DMS79 (cell line): ENCODE data around the gene DSCAML1.

Experiments
- DNase-seq: peaks from one replicate; lab custom pipeline; 2025; lab: John Stamatoyannopoulos, UW

The DSCAML1 gene

DNA sequence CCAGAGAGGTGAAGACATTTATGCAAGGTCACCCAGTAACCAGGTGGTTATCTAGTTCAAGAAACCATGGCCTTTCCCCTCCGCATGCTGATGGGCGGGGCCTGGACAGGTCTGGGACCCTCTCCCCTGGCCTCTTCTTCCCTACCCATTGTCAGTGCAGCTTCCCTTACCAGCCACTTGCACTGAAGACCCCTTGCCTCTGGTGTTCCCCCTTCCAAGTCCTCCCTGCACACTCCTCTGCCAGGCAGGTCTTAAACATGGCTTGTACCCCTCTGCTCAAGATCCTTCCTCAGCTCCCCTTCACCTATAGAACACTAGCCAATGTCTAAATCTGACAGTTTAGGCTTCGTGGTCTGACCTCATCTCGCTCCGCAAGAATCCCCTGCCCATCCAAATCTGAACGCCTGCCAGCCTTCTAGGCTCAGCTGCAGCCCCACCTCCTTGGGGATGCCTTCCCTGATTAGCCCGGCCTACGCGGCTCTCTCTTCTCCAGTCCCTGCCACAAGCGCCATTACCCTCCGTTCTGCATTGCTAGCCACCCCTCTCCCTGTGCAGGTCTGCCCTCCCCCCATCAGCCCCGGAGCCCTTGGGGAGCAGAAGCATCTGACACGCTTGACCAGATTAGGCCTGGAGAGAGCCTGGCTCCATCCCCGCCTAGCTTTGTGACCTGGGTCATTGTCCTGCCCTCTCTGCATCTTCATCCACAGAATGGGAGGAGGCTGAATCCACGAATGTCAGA is 213.8 kb downstream of the DSCAML1 start:
- DNase-seq: peak; percentile 76

DNA sequence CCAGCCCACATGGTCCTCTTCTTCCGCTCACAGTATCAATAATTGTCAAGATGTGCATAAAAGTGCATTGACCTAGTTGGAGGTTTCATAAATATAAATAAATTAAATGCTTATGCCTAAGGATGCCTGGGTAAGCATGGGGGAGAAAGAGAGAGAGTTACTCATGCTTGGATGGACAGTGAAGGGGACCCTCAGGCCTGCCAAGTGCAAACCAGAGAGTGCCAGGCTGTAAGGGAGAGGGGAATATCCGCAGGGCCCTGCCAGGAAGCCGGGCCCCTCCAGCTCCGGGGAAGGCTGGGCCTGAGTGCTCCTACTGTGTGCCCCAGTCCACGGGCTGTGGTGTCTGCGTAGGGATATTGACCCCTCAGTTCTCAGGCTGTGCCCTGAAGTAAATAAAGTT is 214.6 kb downstream of the DSCAML1 start:
- peak; percentile 78 for DNase-seq

DNA sequence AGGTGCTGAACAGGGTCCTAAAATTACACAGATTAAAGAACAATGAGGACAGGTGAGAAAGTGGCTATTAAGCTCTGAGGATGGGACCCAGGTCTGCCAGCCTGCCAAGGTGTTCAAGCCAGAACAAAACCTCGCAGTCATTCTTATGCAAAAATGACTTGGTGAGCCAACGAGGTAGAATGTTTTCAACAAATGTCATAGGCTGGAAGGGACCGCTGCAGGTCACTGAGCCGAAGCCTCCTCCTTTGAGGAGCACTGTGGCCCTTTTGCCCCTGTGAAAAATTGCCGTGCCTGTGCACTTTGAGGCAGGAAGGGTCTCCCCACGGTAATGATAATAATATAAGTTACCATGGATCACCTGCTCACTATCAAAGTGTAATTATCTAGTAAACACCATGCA is 216.2 kb downstream of the DSCAML1 start:
- no peak for DNase-seq

DNA sequence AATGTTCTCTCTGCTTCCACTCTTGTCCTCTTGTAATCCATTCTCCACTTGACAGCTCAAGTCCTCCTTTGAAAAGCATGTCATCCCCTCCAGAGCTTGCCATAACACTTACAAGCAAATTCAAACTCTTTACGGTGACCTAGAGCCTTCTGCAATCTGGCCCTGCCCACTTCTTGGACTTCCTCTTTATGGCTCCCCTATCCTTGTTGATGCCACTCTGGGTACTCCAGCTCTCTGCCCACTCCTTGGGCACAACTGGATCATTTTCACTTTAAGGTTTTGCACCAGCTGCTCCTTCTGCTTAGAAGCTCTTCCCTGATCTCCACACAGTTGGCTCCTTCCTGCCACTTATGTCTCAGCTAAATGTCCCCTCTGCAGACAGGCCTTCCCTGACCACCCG is 217.9 kb downstream of the DSCAML1 start:
- peak; percentile 90 for DNase-seq

DNA sequence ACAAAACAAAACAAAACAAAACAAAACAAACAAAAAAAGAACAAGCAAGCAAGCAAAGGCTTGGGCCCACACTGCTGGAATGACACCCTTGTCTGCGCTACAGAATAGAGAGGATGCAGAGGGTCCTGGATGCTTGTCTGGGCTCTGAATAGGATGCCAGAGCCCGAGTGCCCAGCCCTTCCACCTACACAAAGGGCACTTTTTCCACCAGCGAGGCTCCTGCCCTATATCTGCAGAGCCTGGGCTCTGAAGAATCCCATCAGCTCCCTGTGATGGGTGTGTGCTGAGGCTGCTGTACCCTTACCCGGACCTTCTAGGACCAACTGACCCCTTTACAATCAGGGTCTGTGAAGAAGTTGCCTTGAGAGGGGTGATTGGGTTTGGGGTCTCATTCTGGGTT is 221.2 kb downstream of the DSCAML1 start:
- no peak for DNase-seq

DNA sequence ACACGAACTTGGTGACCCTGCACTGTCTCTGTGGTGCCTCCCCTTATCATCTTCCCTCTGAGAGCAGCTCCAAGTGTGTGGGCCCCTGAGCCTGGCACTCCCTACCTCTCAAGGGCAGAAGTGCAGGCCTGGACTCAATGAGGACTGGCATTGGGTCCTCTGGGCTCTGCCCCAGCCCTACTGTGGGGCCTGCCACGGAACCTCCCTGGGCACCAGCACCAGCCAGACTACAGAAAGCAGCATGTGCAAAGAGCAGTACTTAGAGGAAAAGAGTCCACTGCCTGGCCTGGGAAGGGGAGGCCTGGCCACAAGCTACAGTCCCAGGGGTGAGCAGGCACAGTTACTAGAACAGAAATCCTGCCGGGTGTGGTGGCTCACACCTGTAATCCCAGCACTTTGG is 222.5 kb downstream of the DSCAML1 start:
- no peak for DNase-seq

DNA sequence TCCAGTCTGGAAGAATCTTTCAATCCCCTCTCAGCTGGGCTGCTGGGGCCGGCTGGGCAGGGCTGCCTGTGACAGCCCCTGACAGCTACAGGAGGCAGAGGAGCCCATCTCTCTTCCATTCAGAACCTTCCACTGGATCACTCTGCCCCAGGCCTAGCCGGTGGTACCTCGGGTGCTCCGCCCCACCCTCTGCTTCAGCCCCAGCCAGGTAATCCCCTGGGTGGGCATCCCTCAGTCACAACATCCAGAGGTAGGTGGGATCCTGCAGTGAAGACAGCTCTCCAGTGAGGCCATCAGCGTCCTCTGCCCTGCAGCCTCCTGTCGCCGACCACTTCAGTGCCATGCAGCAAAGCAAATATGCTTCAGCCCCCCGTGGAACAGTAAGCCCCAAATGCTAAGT is 223.7 kb downstream of the DSCAML1 start:
- no peak for DNase-seq

DNA sequence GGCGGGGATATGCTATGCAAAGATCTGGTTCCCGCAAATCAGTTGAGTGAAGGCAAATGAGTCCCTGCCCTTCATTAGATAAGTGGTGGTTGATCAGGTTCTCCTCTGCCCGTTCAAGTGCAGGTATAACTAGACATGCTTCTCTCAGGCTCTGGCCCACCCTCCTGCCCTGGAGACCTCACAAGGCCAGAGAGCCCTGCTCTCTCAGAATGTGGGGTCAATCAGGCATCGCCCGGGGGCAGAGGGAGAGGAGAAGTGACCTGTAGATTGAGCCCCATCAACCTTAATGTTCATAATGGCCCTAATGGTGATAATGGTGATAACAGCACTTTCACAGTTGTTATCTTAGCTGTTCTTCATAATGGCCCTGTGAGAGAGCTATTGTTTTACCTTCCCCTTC is 224.3 kb downstream of the DSCAML1 start:
- no peak for DNase-seq

DNA sequence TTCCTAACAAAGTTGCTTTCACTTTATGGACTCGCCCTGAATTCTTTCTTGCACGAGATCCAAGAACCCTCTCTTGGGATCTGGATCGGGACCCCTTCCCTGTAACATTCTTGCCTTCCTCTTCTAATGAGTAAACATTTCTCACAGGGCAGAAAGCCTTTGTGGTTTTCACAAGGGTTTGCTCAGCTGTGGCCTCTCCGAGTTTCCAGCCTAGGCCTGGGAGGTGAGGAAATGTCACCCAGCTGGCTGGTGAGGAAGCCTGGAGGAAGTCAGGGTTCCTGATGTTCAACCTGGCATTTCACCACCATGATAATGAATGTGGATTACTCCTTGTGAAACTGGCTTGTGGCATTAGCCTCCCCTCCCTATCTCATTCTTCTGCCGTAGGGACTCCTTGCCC is 224.9 kb downstream of the DSCAML1 start:
- DNase-seq: peak; percentile 74

DNA sequence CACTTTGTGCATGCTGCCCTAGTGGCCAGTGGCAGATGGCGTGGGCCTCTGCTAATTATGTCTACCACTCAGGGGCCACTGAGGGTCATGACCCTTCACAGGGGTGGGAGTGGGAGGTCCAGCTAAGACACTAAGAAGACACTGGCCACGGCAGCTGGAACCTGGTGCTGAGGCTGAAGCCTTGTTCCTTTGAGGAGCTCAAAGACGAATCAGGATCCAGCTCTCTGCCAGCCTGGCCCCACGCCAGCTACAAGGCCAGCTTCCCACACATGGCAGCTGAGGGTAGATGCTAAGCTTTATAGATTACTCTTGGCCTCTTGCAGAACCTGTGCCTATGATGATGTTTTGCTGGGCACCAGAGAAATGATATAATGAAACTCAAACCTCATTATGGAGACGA is 226.3 kb downstream of the DSCAML1 start:
- DNase-seq: peak; percentile 42

DNA sequence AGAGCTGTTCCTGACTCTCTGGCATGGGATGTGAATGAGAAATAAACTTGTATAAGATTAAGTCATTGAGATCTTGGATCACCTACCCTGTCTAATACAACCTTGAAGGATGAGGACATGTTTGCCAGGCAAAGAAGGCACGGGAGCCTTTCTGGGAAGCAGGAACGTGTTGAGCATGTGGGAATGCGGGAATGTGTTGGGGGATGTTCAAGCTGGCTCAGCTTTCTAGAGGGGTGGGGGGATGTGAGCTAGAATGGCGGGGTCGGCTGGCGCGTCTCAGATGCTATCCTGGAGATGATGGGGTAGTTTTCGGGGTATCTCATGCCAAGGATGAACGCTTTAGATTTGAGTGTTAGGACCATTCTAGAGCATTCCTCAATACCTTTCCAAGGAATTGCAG is 227.1 kb downstream of the DSCAML1 start:
- no peak for DNase-seq

DNA sequence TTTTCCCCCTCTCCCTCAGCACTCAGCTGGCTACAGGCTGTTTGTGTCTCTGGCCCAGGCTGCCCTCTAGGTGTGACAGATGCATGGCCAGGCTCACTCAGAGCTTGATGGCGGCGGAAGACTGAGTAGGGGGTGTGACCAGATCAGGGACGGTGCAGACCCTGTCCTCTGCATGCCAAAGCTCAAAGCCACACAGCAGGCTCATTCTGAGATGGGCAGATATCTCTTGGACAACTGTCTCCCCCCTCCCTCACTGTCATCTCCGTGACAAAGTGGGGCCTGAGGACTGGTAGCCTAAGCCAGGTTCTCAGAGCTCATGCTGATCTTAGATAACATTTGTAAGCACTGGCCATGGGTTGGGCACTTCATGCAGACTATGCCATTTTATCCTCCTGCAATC is 231.3 kb downstream of the DSCAML1 start:
- no peak for DNase-seq

DNA sequence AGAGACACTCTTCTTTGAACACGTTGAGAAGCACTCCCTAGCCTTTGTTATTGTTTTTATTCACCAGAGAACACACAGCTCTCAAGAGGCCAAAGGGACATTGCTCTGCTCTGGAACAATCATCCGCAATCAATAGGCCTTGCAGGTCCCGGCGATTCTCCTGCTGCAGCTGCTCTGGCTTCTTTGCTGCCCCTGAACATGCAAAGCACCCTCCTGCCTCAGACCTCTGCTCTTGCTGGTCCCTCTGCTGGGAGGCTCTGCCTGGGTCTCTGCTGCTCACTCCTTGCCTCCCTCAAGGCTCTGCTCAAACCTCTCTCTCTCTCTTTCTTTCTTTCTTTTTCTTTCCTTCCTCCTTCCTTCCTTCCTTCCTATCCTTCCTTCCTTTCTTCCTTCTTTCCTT is 232.7 kb downstream of the DSCAML1 start:
- DNase-seq: no peak

DNA sequence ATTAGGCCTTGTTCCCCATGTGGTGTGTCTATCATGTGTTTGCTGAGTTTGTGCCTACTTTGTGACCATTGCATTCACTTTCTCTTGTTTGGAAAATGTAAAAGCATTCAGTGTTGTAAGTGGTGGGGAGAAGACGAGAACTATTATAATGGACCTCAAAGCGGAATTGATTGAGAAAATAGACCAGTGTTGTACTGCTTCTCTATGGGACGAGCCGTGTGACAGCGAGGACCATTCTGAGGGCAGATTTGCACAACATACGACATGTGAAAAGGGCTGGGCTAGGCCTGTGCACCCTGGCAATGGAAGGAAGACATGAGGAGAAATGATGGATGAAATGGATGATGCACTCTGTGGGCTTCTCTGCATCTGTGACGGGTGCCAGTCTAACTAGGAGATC is 233.5 kb downstream of the DSCAML1 start:
- no peak for DNase-seq

DNA sequence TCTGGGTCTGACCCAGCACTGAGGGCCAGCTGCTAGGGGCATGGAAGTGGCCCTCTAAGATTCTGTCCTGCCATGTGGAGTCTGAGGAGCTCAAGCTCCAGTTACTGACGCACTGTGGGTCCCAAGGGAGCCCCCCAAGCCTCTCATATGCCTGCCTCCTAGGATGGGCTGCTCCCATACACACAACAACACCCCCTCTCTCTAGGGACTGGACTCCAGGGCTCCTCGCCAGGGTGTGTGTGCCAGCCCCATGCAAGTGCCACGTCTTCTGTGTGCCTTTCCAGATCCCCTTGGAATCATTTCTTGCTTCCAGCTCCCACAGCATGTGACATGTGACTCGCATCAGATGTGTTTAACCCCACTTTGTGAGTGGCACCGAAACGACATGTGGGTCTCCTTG is 234.9 kb downstream of the DSCAML1 start:
- no peak for DNase-seq

DNA sequence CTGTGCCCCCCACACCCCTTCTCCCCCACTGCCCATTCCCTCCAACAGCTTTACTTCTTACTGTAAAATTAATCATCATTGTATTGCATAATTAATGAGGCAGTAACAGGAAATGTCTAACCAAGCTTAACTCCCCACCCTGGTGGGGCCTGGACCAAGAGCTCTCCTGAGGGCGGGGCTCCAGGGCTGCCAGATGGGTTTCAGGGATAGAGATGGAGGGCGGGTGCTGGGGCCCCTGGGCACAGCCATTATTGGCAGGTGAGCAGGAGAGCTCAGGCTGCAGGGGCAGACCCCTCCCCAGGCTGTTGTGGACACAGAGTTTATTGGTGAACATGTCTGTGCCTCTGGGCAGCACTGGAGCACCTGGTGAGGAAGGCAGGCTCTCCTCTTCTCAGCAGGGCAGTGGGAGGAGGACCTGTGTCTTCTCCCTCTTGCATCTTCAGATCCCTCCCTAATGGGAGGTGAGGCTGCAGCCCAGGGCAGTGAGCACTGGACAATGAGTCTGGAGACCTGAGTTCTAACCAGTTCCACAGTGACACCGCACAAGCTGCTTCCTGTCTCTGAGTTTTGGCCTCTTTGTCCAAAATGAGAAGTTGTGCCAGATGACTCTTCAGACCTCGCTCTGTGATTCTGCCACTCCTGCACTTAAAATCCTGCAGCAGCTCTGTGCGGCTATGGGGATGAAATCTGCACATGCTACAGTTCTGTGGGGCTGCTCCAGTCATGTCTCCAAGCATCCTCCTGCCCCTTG is 236.1 kb downstream of the DSCAML1 start:
- DNase-seq: no peak

DNA sequence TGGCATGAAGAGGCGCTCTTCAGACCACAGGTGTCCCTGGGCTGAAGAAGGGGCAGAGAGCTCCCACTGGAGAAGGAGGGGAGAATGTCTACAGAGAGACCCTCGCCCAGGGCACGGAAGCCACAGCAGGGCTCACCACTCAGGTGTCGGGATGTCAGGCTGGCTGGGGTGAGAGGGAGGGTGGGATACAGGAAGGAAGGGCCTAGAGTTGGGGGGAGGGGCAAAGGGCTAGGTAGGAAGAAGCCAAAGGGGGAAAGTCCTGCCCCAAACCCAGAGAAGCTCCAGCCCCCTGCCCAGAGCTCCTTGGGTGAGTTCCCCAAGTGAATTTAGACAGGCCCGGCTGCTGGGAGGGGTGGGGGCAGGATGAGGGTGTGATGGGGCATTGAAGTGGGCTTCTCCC is 237.3 kb downstream of the DSCAML1 start:
- DNase-seq: no peak

DNA sequence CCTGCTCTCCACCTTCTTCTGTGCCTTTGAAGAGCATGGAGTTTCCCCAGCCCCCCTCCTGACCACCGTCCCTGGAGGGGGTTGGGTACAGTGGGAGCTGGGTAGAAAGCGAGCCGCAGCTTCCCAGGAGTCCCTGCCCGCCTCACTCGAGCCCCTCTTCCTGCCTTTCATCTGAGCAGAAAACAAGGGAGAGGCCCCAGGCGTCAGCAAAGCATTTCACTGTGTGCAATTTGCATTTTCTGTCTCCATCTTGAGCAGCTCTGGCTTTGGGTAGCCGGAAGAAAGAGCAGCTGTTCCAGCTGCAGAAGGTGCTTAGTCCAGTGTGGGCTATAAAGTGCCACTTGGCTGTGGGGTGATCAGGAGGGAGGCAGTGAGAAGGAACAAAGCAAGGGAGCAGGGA is 239.7 kb downstream of the DSCAML1 start:
- peak; percentile 68 for DNase-seq

DNA sequence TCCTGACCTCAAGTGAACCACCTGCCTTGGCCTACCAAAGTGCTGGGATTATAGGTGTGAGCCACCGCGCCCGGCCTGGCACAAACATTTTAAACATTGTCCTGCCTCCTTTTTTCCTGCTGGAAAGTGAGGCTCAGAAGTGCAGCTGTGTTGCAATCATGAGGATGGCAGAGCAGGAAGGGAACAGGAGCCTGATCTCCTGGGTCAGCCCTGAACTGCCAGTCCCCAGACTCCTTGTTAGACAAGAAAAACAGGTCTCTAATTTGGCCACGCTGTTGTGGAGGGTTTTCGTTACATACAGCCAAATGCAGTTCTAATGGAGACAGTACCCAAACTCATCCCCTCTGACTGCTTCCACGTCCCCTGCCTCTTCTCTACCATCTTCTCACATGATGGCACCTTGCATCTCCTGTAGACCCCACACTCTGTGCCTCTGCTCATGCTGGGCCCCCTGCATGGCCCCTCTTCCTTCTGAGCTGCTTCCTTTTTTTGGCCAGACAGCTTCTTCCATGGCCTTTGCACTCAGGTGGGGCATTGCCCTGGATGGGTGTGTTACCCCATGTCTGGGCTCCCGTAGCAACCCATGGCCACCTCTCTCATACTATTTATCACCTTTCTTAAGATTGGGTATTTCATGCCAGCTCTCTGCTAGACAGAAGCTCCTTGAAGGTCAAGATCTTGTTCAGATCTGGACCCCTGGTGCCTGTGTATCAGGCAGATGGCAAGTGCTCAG is 242.2 kb downstream of the DSCAML1 start:
- DNase-seq: no peak

DNA sequence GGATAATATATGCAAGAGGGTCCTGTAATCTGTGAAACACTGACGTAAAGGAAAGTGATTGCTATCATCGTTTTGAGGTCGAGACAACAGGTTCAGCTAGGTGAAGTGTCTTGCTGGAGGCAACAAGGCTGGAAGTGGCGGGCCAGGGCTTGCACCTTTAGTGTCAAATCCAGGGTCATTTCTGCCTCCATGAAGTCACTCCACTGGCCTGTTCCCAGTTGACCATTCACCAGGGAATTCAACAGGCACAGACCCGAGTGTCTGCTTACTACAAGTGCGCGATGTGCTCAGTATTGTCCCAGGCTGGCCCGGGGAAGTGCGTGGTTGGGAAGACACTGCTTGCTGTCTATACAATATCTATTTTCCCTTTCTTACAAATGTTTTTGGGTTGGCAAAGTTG is 244.4 kb downstream of the DSCAML1 start:
- DNase-seq: no peak

DNA sequence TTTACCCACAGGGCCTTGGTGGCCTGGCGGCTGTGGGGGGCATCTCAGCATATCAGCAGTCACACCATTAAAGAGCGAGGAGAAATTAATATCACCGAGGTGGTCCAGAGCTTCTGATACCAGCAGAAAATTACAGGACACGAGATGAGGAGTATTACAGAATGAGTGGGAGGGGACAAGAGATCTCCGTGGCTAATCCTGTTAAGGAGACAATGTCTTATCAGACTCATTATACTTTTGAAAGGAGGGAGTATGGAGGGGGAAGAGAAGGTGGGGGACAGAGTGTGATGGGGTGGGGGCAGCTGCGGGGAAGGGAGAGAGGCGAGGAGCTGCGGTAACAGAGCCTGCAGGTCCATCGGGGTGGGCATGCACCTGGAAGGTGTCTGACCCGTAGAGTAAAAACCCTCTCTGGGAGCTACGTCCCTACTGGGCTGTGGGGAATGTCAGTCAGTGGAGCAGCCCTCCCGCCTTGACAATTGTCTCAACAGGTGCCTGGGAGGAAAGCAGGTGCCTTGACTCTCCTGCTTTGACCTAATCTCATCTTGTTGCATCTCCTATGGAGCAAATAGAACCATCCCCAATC is 245.2 kb downstream of the DSCAML1 start:
- no peak for DNase-seq

DNA sequence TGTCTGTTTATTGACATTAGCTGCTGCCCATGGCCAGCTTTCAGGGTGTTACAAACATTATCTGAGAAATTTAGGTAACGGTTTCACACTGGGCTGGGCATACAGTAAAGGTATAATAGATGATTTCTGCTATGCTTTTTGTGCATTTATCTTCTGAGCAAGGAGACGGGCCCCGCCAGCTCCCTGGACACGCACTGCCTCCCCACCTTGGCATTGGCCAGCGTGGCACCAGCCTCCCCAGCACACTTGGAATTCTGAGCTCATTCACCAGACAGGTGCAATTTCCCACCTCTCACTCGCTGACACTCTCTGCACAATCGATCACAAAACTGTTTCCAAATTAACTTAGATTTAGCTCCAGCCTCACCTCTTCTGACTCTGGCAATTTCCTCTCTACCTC is 246.6 kb downstream of the DSCAML1 start:
- no peak for DNase-seq

DNA sequence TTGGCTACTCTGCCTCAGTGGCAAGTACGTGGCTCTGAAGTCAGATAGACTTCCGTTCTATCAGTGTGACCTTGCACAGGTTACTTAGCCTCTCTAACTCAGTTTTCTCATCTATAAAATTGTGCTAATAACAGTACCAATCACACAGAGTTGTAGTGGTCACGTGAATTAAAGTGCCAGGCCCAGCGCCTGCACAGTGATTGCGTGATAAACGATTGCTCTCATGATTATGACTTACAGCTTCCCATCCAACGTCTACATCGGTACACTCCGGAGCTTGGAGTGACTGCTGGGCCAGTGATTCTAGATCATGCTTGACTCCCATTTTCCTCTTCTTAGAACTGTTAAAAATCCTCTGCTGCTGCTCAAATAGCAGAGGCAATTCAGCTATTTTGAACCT is 247.6 kb downstream of the DSCAML1 start:
- DNase-seq: no peak
